ENCODE data around the gene NUP188.
"Not testable (repeated sequence)": the region's sequence is repeated elsewhere in the genome, so short reads cannot be mapped to it uniquely, and the experiment has no call there.

The NUP188 gene

DNA sequence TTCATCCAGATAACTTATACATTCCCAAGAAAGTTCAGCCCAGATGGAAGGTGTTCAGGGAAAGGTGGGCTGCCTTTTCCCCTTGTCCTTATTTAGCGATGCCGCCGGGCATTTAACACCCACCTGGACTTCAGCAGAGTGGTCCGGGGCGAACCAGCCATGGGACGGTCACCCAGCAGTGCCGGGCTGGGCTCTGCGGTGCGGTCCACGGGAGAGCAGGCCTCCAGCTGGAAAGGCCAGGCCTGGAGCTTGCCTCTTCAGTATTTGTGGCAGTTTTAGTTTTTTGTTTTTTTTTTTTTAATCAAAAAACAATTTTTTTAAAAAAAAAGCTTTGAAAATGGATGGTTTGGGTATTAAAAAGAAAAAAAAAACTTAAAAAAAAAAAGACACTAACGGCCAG, 30.8 kb upstream of the NUP188 start:
- DNase-seq (ENCODE audit: low read depth) = no peak

DNA sequence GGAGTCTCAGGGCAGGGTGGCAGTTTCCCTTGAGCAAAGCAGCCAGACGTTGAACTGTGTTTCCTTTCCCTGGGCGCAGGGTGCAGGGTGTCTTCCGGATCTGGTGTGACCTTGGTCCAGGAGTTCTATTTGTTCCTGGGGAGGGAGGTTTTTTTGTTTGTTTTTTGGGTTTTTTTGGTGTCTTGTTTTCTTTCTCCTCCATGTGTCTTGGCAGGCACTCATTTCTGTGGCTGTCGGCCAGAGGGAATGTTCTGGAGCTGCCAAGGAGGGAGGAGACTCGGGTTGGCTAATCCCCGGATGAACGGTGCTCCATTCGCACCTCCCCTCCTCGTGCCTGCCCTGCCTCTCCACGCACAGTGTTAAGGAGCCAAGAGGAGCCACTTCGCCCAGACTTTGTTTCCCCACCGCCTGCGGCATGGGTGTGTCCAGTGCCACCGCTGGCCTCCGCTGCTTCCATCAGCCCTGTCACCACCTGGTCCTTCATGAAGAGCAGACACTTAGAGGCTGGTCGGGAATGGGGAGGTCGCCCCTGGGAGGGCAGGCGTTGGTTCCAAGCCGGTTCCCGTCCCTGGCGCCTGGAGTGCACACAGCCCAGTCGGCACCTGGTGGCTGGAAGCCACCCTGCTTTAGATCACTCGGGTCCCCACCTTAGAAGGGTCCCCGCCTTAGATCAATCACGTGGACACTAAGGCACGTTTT, 30.2 kb upstream of the NUP188 start:
- DNase-seq (ENCODE audit: low read depth) = peak; percentile 82

DNA sequence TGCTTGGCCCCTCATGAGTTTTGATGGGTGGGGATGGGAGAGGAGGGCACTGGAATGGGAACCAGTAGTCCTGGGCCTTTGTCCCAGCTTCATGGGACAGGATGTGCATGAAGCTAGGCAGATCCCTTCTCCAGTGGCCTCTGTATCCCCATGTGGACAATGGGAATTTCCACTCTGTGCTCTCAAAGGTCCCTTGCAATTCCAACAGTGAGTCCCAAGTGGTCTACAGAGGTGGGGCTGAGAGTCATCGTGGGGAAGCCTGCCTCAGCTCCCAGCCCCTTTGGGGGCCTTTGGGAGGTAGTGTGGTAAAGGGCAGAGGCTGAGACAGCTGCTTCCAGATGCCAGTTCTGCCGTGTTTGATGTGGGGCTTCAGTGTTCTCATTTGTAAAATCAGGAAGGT, 28.6 kb upstream of the NUP188 start:
- DNase-seq (ENCODE audit: low read depth) = no peak

- DNase-seq (ENCODE audit: low read depth) = no peak
These were observed 28.0 kb upstream of the NUP188 start for GRCh38 chr9:128919402-128920089.

DNA sequence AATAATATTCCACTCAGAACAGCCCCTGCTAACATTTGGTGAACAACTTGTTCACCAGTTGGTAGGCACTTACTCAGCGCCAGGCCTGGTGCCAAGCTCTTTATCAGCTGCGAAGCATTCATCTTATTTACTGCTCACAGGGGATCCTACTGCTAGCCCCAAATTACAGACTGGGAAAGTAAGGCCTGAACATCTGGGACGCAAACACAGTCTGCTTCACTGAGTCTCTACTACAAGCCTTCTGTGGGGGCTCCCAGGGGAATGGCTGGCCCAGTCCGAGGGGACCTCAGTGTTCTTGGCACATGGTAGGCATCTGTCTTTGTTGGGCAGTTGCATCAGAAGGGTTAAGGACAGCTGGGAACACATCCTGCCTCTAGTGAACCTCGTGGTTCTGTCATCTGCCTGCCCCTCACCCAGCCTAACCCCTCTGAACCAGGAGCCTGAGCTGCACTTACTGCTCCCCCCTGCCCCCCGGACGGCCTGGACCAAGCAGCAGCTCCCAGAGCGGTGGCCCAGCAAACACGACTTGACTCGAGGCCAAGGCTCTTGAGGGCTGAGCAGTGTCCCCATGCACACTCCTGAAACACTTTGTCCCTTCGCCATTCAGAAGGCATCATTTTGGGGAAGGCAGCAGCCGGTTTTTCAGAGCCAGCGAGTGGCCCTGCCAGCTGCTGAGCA, 27.0 kb upstream of the NUP188 start, which contains the start of gene PHYHD1:
PHYHD1 (plus strand) TSS at position 602 of the 678 bp plus-strand sequence. CDS start 1,342 bp downstream, outside the sequence.
- peak; percentile 60 for DNase-seq (ENCODE audit: low read depth)

- peak; percentile 43 for DNase-seq (ENCODE audit: low read depth)
These were observed 25.4 kb upstream of the NUP188 start for GRCh38 chr9:128921881-128922763.

- no peak for DNase-seq (ENCODE audit: low read depth)
These were observed 24.0 kb upstream of the NUP188 start for GRCh38 chr9:128923493-128923883.

GRCh38 chr9:128927731-128928411, 19.6 kb upstream of the NUP188 start:
- no peak for DNase-seq (ENCODE audit: low read depth)

GRCh38 chr9:128928624-128929023, 18.9 kb upstream of the NUP188 start:
- no peak for DNase-seq (ENCODE audit: low read depth)

- no peak for DNase-seq (ENCODE audit: low read depth)
These were observed 17.9 kb upstream of the NUP188 start for GRCh38 chr9:128929560-128929959.

DNA sequence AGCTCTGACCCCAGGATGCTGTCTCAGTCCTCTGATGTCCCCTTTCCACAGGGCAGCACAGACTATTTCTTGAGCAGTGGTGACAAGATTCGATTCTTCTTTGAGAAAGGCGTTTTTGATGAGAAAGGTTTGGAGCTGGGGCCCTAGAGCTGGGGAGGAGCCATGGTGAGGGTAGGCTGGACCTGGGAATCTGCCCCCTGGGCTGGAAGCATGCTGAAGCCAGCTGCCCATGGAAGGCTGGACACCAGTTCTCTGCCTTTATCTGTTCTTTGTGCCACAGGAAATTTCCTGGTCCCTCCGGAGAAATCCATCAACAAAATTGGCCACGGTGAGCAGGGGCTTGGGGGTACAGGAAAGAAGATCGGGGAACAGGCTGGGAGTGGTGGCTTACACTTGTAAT, 13.8 kb upstream of the NUP188 start:
- DNase-seq (ENCODE audit: low read depth) = no peak

GRCh38 chr9:128936171-128936865, 11.2 kb upstream of the NUP188 start:
- no peak for DNase-seq (ENCODE audit: low read depth)

DNA sequence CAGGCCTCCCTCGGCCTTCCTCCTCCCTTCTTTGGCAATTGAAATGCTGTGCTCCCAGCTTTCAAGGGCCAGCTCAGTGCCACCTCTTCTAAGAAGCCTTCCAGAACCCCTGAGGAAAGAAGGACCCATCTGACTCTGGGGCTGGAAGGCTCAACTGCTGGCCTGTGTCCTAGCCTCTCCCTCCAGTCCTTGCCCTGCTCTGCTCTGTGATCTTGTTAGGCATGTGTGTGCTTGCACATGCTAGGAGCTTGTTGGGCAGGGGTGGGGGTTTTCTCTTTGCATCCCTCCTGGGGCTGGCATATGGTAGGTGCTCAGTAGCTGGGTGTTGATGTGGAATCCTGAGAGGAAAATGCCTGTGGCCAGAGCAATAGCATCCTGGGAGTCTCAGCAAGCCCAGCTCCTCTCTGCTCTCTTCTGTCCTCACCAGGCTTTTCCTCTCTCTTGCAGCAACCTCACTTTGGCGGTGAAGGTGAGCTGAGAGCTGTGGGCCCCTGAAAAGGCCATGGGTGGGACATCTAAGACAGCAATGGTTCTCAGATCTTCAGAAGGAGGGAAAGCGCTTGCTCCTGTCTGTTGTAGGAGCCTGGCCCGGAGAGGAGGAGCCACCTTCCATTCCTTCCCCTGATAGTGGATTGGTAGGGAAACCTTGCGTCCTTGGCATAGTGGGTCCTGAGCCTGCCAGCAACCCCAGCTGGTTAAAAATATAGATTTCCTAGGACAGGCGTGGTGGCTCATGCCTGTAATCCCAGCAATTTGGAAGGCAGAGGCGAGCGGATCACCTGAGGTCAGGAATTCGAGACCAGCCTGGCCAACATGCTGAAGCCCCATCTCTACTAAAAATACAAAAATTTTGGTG, 10.0 kb upstream of the NUP188 start:
- DNase-seq (ENCODE audit: low read depth) = no peak

DNA sequence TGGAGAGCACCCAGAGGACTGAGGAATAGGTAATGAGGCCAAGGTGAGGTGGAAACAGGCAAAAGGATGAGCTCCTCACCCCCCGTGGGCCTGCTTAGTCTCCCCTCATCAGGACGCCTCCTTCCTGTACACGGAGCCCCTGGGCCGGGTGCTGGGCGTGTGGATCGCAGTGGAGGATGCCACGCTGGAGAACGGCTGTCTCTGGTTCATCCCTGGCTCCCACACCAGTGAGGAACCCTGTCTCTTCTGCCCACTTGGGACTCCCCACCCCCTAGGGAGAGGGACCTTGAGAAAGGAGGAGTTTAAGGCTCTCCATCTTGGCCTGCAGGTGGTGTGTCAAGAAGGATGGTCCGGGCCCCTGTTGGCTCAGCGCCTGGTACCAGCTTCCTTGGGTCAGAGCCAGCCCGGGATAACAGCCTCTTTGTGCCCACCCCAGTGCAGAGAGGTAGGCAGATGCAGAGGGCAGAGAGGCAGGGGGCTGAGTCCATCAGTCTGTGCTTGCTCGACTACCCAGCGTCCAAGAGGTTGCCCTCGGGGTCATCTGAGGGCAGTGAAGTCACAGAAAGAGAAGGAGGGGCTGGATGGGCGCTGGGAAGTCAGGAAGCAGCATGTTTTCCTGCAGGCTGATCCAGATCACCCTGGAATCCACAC, 7.1 kb upstream of the NUP188 start:
- no peak for DNase-seq (ENCODE audit: low read depth)

DNA sequence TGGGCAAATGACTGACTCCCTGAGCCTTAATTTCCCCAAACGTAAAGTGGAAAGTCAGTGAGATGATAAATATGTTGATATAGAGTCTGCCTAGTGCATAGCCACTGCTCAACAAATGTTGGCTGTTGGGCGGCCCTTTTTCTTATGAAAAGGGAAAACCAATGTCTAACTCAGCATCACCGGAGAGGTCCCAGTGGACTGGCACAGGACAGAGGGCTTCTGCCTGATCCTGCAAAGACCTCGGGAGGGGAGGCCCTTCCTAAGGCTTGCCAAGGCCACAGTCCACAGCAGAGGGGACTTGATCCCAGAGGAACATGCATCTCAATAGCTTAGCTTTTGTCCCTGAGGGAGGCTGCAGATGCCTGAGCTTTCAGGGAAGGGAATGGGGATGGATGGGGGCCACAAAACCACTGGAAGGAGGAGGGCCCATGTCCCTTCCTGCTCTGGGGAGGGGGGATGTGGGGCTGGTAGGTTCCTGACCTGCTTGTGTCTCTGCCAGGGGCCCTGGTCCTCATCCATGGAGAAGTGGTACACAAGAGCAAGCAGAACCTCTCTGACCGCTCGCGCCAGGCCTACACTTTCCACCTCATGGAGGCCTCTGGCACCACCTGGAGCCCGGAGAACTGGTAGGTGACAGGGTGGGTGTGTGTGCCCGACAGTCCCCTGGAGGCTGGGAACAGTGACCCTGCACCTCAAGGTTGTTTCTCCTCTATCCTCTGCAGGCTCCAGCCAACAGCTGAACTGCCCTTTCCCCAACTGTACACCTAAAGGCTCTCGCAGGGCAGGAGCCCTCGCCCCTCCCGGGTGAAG, 6.3 kb upstream of the NUP188 start:
- no peak for DNase-seq (ENCODE audit: low read depth)

DNA sequence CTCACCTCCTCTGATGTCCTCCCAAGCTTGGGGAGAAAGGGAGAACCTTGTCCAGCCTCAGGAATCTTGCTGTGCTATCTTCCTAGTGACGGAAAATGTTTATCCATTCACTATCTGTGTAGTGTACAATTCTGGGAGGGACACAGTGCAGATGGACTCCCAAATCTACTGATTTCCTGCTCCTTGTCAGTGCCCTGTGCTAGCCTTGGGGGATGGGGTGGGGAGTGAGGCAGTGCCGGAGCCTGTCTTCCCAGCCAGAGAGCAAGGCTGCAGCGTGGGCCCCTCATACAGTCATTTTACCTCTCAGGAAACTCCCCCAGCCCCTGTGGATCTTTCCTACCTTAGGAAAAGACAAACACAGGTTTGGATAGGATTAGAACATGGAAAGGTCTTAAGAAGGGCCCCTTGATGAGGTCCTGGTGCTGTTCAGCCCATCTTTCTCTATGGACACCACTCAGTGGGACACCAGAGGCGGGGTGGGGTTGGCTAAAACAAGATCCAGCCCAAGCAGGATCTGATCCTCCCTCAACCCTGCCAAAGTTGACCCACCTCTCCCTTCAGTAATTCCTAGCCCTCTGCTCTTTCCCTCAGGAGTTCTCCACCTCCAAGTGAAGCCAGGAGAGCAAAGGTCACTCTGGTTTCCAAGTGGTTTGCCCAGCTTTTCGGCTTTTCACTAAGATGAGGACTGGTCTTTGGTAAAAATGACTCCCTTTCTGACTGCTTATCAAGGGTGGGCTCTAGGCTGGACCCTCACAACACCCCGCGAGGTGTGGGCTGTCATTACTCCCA, 3.5 kb upstream of the NUP188 start:
- DNase-seq (ENCODE audit: low read depth) = no peak

GRCh38 chr9:128944966-128945365, 2.5 kb upstream of the NUP188 start:
- not testable (repeated sequence) for DNase-seq (ENCODE audit: low read depth)
